Measurements from ENCODE around the gene FOXP1. TPM values are rescaled to one million over a fixed set of nuclear protein-coding genes. Genes with fewer than 3 reads are reported as not detected.

The FOXP1 gene
- total and polyA plus RNA-seq, 8 donors, result 12.3 to 215 (median 117) TPM

- no peaks in the 10 kb centered on the region for H3K36me3 ChIP-seq
- 21 to 39% (median 25%) methylated on average over 5 of the region's 5 CpGs for WGBS, 5 donors
- intact Hi-C loops (cut with DNase I; ENCODE audit: low total_unique reads), result no loop called here
- peaks cover 9 to 36% (median 26%) of the 10 kb centered on the region in 4 donors for H3K4me1 ChIP-seq
- no peaks in the 10 kb centered on the region for H3K9me3 ChIP-seq
- peak overlapping the region; percentile 62 to 83 (median 81) for H3K4me3 ChIP-seq
- H3K27me3 ChIP-seq, result no peaks in the 10 kb centered on the region
- peak overlapping the region; percentile 72 to 99 (median 95) for H3K27ac ChIP-seq
- TF ChIP-seq POLR2AphosphoS5 (IDR thresholded peaks at IDR 0.05) (no peak), EP300 (IDR thresholded peaks at IDR 0.05) (no peak), CTCF (IDR thresholded peaks at IDR 0.05) (no peak), POLR2A (IDR thresholded peaks at IDR 0.05) (no peak)
- DNase-seq, result peak in 1 of 2 donors; percentile 41
These were observed 1.6 kb upstream of the FOXP1 start for GRCh38 chr3:71585131-71585530.

DNA sequence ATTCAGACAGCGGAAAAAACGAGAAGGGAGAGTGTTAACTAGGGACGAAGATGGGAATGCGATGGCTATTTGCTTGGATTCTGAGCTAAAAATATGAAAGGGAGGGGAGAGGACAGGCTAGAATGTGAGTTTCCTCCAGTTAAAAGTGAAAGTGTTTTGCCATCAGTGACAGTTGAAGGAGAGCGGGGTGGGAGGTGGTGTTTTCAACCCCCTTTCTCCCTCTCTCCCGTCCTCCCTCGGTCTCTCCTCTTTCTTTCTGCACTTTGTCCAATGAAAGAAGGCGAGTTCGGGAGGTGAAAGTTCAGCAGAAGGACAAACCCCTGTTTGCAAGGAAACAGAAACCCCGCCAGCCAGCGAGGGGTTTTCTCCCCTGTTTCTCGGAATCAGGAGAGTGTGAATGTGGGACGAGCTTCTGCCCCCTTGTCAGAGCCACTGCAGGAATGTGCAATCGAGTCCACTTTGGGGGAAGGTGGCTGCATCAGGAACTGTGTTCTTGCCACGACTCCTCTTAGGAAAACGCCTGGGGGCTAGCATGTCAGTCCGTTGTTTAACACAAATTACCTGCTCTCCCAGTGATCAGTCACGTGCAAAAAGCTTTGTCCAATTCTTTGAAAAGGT is 975 bp upstream of the FOXP1 start:
- peak; percentile 31 to 87 for DNase-seq
- H3K36me3 ChIP-seq, result no peaks in the 10 kb centered on the region
- TF ChIP-seq POLR2AphosphoS5 (IDR thresholded peaks at IDR 0.05), result peak in 2 of 3 donors; percentile 14 to 43
- no peak for TF ChIP-seq EP300 (IDR thresholded peaks at IDR 0.05)
- no peak for TF ChIP-seq POLR2A (IDR thresholded peaks at IDR 0.05)
- WGBS, 5 donors, result 2 to 3% (median 2%) methylated on average over 18 of the region's 18 CpGs
- H3K4me3 ChIP-seq, result peak overlapping the region; percentile 62 to 83 (median 81)
- H3K27ac ChIP-seq, result peak overlapping the region; percentile 94 to 100 (median 96)
- no peaks in the 10 kb centered on the region for H3K27me3 ChIP-seq
- H3K9me3 ChIP-seq, result no peaks in the 10 kb centered on the region
- peaks cover 14 to 43% (median 31%) of the 10 kb centered on the region in 4 donors for H3K4me1 ChIP-seq
- intact Hi-C loops (cut with DNase I; ENCODE audit: low total_unique reads), result no loop called here

DNA sequence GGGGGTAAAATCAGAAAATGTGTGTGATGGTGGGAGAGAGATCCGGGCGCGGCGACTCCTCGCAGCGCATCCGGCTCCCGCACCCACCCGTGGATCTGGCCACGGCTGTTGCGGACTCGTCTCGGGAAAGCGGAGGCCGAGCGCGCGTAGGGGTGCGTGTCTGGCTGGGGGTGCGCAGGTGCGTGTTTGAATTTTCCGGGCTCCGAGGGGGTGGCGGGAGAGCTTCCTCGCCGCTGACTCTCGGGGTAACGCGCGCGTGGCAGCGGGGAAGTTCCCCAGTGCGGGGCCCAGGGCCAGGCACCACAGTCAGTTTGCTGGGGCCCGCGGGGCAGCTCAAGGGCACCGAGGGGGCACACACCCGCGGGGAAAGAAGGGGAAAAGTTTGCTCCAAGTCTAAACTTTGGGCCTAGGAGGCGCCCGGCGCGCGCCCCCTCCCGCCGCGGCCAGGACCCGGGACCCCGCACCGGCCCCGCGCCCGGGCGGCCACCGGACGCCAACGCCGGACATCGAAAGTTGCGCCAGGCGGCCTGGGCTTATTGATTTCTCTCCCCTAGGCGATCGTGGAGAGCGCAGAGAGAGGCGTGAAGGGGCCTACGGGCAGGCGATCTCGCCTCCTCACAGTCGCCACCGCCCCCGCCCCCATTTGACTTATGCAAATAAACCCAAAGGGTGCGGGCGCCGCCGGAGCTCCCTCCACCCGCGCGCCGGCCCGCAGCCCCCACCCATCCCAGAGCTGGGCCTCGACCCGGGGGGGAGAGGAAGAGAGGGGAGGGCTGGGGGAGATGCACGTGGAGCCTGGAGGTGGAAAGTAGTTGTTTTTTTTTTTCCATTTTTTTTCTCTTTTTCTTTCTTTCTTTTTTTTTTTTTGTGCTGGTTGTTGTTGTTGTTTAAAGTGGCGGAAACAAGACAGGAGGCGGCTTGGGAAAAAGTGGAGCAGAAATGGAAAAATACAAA is 639 bp downstream of the FOXP1 start:
- WGBS, 5 donors, result 0 to 1% (median 1%) methylated on average over 77 to 84 of the region's 84 CpGs
- H3K36me3 ChIP-seq, result no peaks in the 10 kb centered on the region
- no peak for TF ChIP-seq EP300 (IDR thresholded peaks at IDR 0.05)
- no peak for TF ChIP-seq CTCF (IDR thresholded peaks at IDR 0.05)
- no peak for TF ChIP-seq POLR2A (IDR thresholded peaks at IDR 0.05)
- no peak for TF ChIP-seq POLR2AphosphoS5 (IDR thresholded peaks at IDR 0.05)
- DNase-seq, result peak; percentile 78 to 92
- peak overlapping the region; percentile 94 to 100 (median 96) for H3K27ac ChIP-seq
- H3K4me3 ChIP-seq, result peak overlapping the region; percentile 62 to 83 (median 81)
- intact Hi-C loops (cut with DNase I; ENCODE audit: low total_unique reads), result no loop called here
- peaks cover 22 to 57% (median 41%) of the 10 kb centered on the region in 4 donors for H3K4me1 ChIP-seq
- no peaks in the 10 kb centered on the region for H3K9me3 ChIP-seq
- H3K27me3 ChIP-seq, result no peaks in the 10 kb centered on the region

DNA sequence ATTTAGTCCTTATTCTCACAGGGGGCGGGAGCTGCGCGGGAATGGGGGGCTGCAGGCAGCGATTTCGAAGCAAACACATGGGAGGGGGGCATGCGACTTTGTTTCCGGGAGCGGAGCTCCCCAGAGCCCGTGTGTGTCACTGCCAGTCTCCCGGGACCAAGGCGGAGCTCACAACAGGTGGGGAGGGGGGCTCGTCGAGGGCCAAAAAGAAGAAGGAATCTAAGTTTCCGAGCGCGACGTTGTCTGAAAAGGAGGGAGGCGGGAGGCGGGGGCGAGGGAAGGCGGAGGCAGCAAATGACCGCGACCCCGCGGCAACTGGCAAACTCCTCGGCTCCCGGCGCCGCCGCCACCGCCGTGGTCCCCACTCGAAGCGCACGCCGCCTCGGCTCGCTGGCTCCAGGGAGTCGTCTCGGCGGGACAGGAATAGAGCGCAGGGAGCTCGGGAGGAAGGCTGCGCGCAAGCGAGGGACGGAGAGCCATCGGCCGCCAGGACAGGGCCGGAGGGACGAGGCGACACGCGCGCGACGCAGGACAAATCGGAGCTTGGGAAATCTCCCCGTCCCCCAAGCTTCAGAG is 1.4 kb downstream of the FOXP1 start:
- intact Hi-C loops (cut with DNase I; ENCODE audit: low total_unique reads), result no loop called here
- peak; percentile 53 to 83 for DNase-seq
- Histone ChIP-seq H3K9me3 (no peaks in the 10 kb centered on the region), H3K4me3 (peak overlapping the region; percentile 62 to 83 (median 81)), H3K27ac (peak overlapping the region; percentile 94 to 100 (median 96)), H3K27me3 (no peaks in the 10 kb centered on the region), H3K4me1 (peaks cover 22 to 65% (median 49%) of the 10 kb centered on the region in 4 donors), H3K36me3 (no peaks in the 10 kb centered on the region)
- TF ChIP-seq POLR2AphosphoS5 (IDR thresholded peaks at IDR 0.05), result no peak
- no peak for TF ChIP-seq EP300 (IDR thresholded peaks at IDR 0.05)
- TF ChIP-seq POLR2A (IDR thresholded peaks at IDR 0.05), result no peak
- TF ChIP-seq CTCF (IDR thresholded peaks at IDR 0.05), result no peak
- 0 to 1% (median 1%) methylated on average over 56 to 59 of the region's 59 CpGs for WGBS, 5 donors
